Activated CD8-positive, alpha-beta T cell treated with anti-CD3 and anti-CD28 coated beads for 36 hours (primary cell): ENCODE results near the gene RNF115. TPM values are rescaled to one million over a fixed set of nuclear protein-coding genes. Genes with fewer than 3 reads are reported as not detected.
"Not testable (repeated sequence)": the region's sequence is repeated elsewhere in the genome, so short reads cannot be mapped to it uniquely, and the experiment has no call there.

Experiments used
- ATAC-seq: fragments of 200-7000 bp; cut with Tn5 transposase; one replicate; pipeline ENCODE4 v1.10.0; 2021; ENCODE audit warnings: mild to moderate bottlenecking, moderate library complexity
- CTCF ChIA-PET: fragments of 350-600 bp; sonication (Branson Sonifier 250); formaldehyde crosslinking; loops from one replicate; lab custom pipeline; 2021; ENCODE audit warnings: antibody characterized with exemption; lab: Charles Lee
- POLR2A ChIA-PET: fragments of 350-600 bp; sonication (Branson Sonifier 250); formaldehyde crosslinking; loops from one replicate; lab custom pipeline; 2021; ENCODE audit warnings: antibody characterized with exemption; lab: Charles Lee
- DNase-seq: peaks from one replicate; pipeline ENCODE4 v3.0.0-alpha.2; 2020
- H3K27ac Mint-ChIP-seq: one replicate; pipeline ENCODE4 v1.8.0; 2021; ENCODE audit warnings: mild to moderate bottlenecking, mixed read lengths
- H3K27me3 Mint-ChIP-seq: one replicate; pipeline ENCODE4 v1.8.0; 2021; ENCODE audit warnings: mixed read lengths
- H3K36me3 Mint-ChIP-seq: one replicate; pipeline ENCODE4 v1.8.0; 2021; ENCODE audit warnings: low read depth, mixed read lengths
- H3K4me1 Mint-ChIP-seq: one replicate; pipeline ENCODE4 v1.8.0; 2021; ENCODE audit warnings: low read depth, mixed read lengths
- H3K4me3 Mint-ChIP-seq: one replicate; pipeline ENCODE4 v1.8.0; 2021; ENCODE audit warnings: mild to moderate bottlenecking, moderate library complexity, mixed read lengths
- H3K9me3 Mint-ChIP-seq: one replicate; pipeline ENCODE4 v1.8.0; 2021; ENCODE audit warnings: mixed read lengths
- intact Hi-C: fragments of 100-400 bp; cut with micrococcal nuclease; formaldehyde crosslinking; loops from one replicate; pipeline ENCODE4 v1.10.0; 2022
- total RNA-seq, 2 experiments: library from RNA; stranded (reverse); gene quantifications; one replicate each; pipeline ENCODE4 v1.2.3, GENCODE V29; 2021
- TF ChIP-seq, protein P1 (sequence below): fragments of 200-600 bp; IDR thresholded peaks from one replicate; pipeline ENCODE4 v1.8.0; 2022; ENCODE audit warnings: antibody characterized with exemption, mild to moderate bottlenecking

Gene RNF115
- total RNA-seq, 2 experiments from 2014 or later: 12.6 to 13.1 TPM

GRCh38 chr1:145845514-145846161, 21.7 kb upstream of the RNF115 start, which contains the start of gene NUDT17:
TSS of gene NUDT17 (plus strand) at chr1:145845630. CDS start at chr1:145845641, 11 bp downstream.
- TF ChIP-seq, protein P1, sequence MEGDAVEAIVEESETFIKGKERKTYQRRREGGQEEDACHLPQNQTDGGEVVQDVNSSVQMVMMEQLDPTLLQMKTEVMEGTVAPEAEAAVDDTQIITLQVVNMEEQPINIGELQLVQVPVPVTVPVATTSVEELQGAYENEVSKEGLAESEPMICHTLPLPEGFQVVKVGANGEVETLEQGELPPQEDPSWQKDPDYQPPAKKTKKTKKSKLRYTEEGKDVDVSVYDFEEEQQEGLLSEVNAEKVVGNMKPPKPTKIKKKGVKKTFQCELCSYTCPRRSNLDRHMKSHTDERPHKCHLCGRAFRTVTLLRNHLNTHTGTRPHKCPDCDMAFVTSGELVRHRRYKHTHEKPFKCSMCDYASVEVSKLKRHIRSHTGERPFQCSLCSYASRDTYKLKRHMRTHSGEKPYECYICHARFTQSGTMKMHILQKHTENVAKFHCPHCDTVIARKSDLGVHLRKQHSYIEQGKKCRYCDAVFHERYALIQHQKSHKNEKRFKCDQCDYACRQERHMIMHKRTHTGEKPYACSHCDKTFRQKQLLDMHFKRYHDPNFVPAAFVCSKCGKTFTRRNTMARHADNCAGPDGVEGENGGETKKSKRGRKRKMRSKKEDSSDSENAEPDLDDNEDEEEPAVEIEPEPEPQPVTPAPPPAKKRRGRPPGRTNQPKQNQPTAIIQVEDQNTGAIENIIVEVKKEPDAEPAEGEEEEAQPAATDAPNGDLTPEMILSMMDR: peak; percentile 87
- ChIA-PET CTCF (interaction anchor here (0.6 to 9.2 kb wide), 55 partner anchors 9 to 198 kb away, joined by 3 to 231 read pairs (median 5); partner anchors contain the start of genes ANKRD34A, ANKRD35, HJV and ITGA10), POLR2A (interaction anchor here (0.6 to 4.3 kb wide), 23 partner anchors 10 to 206 kb away, joined by 3 to 49 read pairs (median 3); partner anchors contain the start of genes ITGA10, PEX11B, PIAS3 and POLR3C)
- H3K9me3 Mint-ChIP-seq: no peaks in the 10 kb centered on the region
- peaks cover 13% of the 10 kb centered on the region for H3K36me3 Mint-ChIP-seq
- H3K4me3 Mint-ChIP-seq: no peak within 1 kb of the TSS
- ATAC-seq (peak; percentile 71), DNase-seq (peak; percentile 85)
- no peak within 1 kb of the TSS for H3K27ac Mint-ChIP-seq
- intact Hi-C loops: loop anchor here (5.0 to 10.0 kb wide), 2 partner anchors 69 to 167 kb away; partner anchors contain the start of genes ITGA10 and PEX11B
- H3K4me1 Mint-ChIP-seq: peaks cover 13% of the 10 kb centered on the region
- H3K27me3 Mint-ChIP-seq: no peaks in the 10 kb centered on the region

DNA sequence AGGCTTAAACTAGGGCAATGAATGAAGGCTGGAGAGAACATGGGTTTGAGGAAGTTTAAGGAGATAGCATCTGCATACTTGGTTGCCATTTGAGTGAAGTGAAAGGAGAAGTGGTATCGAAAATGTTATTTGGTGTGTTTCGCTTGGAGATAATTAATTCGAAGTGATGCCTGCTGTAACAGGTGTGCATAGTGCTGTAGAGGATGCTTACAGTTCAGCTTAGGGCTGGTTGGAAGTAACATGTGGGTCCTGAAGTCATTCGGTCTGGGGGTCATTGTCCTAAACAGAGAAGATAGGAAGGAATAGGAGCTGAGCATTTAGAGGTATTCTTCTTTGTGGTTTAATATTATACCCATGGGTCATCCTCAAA, 21.2 kb upstream of the RNF115 start:
- H3K27ac Mint-ChIP-seq: no peak overlapping the region
- H3K4me1 Mint-ChIP-seq: peaks cover 13% of the 10 kb centered on the region
- peaks cover 13% of the 10 kb centered on the region for H3K36me3 Mint-ChIP-seq
- TF ChIP-seq, protein P1: no peak
- DNase-seq: no peak
- no peak overlapping the region for H3K4me3 Mint-ChIP-seq
- peak; percentile 54 for ATAC-seq
- POLR2A ChIA-PET: interaction anchor here (0.7 to 4.3 kb wide), 20 partner anchors 9 to 207 kb away, joined by 3 to 49 read pairs (median 4); partner anchors contain the start of genes ITGA10, PEX11B, PIAS3 and POLR3C
- H3K9me3 Mint-ChIP-seq: no peaks in the 10 kb centered on the region
- intact Hi-C loops: loop anchor here (5.0 to 10.0 kb wide), 2 partner anchors 70 to 167 kb away; partner anchors contain the start of genes ITGA10 and PEX11B
- CTCF ChIA-PET: interaction anchor here (0.6 to 9.2 kb wide), 52 partner anchors 8 to 199 kb away, joined by 3 to 231 read pairs (median 5); partner anchors contain the start of genes ANKRD34A, ANKRD35, HJV and ITGA10
- H3K27me3 Mint-ChIP-seq: no peaks in the 10 kb centered on the region

DNA sequence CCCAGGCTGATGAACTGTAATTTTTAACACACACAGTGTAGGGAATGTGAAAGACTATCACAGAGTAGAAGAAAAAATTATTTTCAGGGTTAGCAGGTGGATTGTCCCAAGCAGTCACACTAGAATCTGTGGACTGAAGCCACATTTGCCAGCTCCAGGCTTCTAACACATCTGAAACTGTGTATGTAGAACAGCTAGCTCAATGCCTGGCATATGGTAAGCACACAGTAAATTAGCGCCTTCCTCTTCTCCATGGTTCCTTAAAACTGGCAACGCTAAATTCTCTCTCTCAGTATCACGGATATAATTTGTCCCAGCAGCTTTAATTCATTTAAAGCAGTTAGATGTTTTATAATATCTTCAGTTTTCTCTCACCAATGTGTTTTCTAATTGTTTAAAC, 19.1 kb upstream of the RNF115 start:
- Mint-ChIP-seq H3K36me3 (peaks cover 15% of the 10 kb centered on the region), H3K4me1 (peaks cover 13% of the 10 kb centered on the region), H3K4me3 (no peak overlapping the region), H3K9me3 (no peaks in the 10 kb centered on the region), H3K27me3 (no peaks in the 10 kb centered on the region), H3K27ac (no peak overlapping the region)
- DNase-seq: no peak
- no peak for ATAC-seq
- intact Hi-C loops: loop anchor here (5.0 to 10.0 kb wide), 2 partner anchors 72 to 111 kb away; partner anchors contain the start of genes ITGA10 and PEX11B
- TF ChIP-seq, protein P1: no peak
- POLR2A ChIA-PET: interaction anchor here (0.8 to 4.3 kb wide), 4 partner anchors 9 to 119 kb away, joined by 3 to 49 read pairs (median 4); partner anchors contain the start of gene PIAS3
- CTCF ChIA-PET: interaction anchor here (0.7 to 9.2 kb wide), 5 partner anchors 13 to 167 kb away, joined by 3 to 231 read pairs (median 91); partner anchors contain the start of genes ANKRD35 and PIAS3

DNA sequence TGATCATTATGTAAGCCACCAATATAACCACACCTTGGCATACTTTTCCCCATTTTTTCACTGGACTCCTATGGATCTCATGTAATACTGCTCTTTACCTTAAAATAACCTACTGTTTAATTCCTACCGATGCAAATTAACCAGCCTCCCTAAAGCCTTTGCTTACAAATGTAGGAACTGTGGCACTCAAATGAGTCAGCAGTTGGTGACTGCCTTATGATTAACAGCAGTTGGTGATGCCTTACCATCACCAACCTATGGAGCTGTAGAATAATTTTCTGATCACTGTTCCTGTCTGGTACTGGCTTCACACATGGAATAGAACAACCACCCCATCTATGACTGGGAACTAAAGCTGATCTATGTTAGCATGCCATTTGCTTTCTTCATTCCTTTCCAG, 13.8 kb upstream of the RNF115 start:
- CTCF ChIA-PET: interaction anchor here (1.2 to 1.9 kb wide), 3 partner anchors 8 to 12 kb away, joined by 7 to 9 read pairs (median 8); partner anchors contain the start of gene NUDT17
- H3K27ac Mint-ChIP-seq: no peak overlapping the region
- TF ChIP-seq, protein P1: no peak
- intact Hi-C loops: no loop called here
- DNase-seq: no peak
- H3K4me3 Mint-ChIP-seq: no peak overlapping the region
- H3K36me3 Mint-ChIP-seq: peaks cover 36% of the 10 kb centered on the region
- POLR2A ChIA-PET: interaction anchor here (0.5 to 1.0 kb wide), 3 partner anchors 10 to 162 kb away, joined by 3 to 4 read pairs (median 3); no protein-coding TSS in a partner anchor
- no peaks in the 10 kb centered on the region for H3K27me3 Mint-ChIP-seq
- no peak for ATAC-seq
- peaks cover 10% of the 10 kb centered on the region for H3K4me1 Mint-ChIP-seq
- H3K9me3 Mint-ChIP-seq: no peaks in the 10 kb centered on the region

DNA sequence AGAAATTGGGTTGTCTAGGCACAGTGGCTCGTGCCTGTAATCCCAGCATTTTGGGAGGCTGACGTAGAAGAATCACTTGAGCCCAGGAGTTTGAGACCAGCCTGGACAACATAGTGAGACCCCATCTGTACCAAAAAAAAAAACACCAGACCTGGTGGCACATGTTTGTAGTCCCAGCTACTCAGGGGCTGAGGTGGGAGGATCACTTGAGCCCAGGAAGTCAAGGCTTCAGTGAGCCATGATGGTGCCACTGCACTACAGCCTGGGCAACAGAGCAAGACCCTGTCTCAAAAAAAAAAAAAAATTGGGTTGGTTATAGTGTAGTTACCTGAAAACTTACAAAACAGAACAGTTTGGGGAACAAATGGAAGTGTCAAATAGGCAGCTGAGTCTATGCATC, 6.9 kb upstream of the RNF115 start:
- ChIA-PET POLR2A (interaction anchor here (0.8 to 1.1 kb wide), 2 partner anchors 15 to 50 kb away, joined by 3 read pairs; no protein-coding TSS in a partner anchor), CTCF (interaction anchor here (0.9 to 11.8 kb wide), 3 partner anchors 16 to 61 kb away, joined by 3 to 163 read pairs (median 3); partner anchors contain the start of genes NUDT17 and PIAS3)
- DNase-seq, ATAC-seq, H3K4me3 Mint-ChIP-seq, H3K27ac Mint-ChIP-seq, intact Hi-C loops, H3K27me3 Mint-ChIP-seq, H3K9me3 Mint-ChIP-seq: not testable (repeated sequence)
- H3K4me1 Mint-ChIP-seq: peaks cover 41% of the 10 kb centered on the region
- H3K36me3 Mint-ChIP-seq: peaks cover 68% of the 10 kb centered on the region
